Effector CD4-positive, alpha-beta T cell (primary cell): ENCODE results near the gene NALF2.

Experiments used
- DNase-seq: peaks from one replicate; pipeline ENCODE4 v3.0.0-alpha.2; 2020

The NALF2 gene

DNA sequence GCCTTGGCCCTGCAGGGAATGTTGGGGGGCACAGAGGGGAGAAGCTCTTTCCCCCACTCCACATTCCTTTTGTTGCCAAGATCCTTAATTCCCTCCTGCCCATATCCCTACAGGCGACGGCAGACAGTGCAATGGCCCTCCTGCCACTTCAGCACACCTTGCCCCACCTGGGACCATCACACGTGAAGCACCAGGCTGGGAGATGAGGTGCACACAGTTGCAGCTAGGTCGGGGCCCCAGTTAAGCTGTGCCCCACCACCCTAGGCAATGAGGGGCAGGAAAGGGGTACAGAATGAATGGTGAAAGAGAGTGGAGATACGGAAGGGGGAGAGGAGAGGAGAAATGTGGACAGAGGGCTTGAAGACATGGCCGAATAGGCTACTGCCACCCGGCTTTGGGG, 26.2 kb downstream of the NALF2 start:
- no peak for DNase-seq

DNA sequence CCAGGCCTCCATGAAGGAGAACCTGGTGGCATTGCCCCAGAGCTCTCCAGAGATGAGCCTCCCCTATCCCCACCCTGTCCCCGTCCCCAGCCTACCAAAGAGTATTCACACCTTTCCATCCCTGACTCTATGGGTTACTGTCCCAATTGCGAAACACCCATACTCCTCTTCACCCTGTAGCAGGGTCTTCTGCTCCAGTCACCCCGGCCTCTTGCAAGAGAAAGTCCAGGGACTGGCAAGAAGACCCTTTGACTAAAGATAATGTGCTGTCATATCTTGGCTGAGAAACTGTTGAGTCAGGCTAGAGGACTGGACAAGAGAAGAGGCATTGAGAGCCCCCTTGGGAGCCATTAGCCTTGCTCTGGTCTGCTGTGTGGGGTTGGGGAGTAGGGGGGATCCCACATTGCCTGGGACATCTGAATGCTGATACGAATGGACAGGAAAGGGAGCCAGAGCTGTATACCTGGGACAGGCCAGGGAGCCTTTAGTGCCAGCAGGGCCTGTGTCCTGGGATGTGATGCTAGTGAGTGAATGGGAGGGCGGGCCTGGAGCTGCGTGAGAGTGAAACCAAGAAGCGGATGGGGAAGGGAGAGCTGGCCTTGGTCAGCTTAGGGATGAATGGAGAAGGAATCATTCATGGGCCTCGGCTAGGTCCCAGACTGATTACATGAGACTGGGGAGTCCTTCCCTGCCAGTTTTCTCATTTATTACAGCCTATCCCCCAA, 27.1 kb downstream of the NALF2 start:
- DNase-seq: no peak

DNA sequence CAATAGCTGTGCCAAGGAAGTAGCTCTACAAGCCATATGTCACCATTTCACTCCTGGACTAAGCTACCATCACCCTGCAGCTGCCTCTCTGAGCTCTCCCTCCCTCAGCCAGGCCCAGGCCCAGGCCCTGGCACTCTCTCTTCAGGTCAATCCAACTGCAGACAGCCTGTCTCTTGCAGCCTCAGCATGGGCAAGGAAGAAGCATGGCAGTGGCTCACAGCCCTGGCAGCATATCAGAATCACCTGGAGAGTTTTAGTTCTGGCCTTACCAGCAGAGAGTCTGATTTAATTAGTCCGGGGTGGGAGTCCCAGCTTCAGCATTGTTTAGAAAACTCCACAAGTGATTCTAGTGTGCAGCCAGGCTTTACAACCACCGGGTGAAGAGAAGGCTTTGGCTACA, 31.5 kb downstream of the NALF2 start:
- DNase-seq: no peak

DNA sequence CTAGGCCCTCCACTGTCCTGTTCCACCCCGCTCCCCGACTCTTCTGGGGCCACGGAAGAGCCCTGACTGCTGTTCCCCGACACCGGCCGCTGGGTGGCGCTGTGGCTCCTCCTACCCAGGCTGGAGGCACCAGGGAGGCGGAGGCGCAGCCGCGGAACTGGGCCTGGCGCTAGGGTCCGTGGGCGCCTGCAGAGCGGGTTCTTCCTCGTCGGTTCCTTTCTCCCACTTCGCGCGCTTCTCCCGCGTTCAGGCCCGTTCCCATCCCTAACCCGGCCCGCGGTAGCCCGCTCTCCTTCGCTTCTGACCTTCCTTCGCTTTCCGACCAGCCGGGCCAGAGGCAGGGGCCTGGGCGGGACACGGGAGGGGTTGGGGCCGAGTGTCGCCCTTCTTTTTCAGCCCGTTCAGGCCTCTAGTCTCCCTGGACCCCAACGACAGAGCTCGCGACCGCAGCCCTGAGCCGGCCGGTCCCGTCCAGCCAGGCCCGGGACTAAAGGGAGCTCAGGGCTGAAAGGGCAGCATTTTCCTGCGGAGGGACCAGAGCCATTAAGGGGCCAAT, 34.3 kb downstream of the NALF2 start:
- peak; percentile 54 for DNase-seq

DNA sequence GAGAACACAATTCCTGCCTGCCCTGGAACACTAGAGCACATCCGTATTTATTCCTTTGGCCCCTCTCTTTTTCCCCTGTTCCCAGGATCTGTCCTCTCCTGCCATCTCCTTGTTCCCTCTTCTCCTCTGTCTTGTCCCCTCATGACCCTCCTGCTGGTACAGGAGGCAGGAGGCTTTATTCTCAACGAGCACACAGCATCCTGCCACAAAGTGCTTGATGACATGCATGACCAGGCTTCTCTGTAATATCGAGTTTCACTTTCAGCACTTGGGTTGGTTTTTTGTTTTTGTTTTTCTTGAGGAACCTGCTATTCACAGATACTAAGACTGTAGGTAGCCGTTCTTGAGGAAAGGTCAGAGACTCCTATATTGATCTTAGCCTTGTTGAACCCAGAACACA, 35.3 kb downstream of the NALF2 start:
- DNase-seq: no peak

DNA sequence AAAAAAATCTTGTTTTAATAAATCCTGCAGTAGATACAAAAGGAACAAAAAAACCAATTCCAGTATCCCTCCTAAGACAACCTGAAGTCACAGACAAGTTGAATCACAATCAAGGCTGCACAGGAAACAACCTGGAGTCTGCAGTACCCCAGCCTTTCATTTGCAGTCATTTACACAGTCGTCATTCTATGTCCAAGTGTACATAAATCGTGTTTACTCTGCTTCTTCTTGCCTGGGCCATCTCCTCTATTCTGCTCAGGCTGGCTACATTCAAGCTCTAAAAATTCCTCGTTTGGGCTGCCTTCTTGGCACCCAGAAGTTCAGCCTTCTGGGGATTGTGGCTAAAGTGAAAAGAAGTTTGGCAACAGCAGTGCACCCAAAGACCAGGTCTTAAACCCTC, 37.8 kb downstream of the NALF2 start:
- no peak for DNase-seq

DNA sequence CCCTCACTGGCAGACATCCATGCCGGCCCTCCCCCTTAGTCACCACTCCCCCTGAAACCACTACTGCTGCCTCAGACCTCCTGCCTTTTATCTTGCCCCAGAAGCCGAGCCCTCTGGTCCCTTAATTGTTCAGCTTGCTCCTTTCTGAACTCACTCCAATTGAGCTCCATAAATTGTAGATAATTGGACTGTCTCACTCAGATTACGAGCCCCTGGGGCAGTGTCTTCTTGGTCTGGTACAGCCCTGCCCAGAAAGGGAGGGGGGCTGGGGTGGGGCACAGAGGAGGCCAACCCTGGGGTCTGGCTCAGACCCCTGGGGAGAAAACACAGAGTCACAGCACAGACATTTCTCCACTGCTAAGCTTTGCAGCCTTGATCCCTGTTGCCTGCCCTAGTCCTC, 39.4 kb downstream of the NALF2 start:
- DNase-seq: no peak

DNA sequence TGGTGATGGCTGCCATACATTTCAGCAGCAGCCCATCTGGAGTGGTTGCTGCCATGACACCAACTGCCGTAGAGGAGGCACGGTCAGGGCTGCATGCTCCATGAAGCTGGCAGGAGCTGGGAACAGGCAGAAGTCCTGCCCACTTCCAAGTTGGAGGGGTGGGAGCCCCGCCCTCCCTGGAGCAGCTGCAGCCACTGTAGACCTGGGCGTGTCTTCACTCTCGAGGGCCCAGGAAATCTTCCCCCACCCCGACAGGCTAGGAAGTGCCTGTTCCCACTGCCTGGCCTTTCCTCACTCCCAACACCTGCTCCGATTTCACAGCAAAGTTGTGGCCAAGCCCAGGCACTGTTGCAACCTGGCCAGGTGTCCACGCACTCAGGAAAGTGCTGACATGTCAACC, 42.3 kb downstream of the NALF2 start:
- DNase-seq: no peak

DNA sequence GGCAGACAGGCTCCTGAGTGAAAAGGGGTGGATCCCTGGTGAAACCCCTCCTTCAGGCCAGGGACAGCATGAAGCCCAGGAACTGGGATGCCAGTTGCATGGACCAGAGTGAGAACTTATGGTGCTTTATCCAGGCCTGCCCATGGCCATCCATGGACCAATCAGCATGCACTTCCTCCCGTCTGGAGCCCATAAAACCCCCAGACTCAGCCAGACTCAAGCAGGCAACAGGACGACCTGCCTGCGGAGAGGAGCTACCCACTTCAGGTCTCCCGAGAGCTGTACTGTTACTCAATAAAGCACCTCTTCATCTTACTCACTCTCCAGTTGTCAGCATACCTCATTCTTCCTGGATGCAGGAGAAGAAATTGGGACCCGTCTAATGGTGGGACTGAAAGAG, 42.9 kb downstream of the NALF2 start:
- no peak for DNase-seq

DNA sequence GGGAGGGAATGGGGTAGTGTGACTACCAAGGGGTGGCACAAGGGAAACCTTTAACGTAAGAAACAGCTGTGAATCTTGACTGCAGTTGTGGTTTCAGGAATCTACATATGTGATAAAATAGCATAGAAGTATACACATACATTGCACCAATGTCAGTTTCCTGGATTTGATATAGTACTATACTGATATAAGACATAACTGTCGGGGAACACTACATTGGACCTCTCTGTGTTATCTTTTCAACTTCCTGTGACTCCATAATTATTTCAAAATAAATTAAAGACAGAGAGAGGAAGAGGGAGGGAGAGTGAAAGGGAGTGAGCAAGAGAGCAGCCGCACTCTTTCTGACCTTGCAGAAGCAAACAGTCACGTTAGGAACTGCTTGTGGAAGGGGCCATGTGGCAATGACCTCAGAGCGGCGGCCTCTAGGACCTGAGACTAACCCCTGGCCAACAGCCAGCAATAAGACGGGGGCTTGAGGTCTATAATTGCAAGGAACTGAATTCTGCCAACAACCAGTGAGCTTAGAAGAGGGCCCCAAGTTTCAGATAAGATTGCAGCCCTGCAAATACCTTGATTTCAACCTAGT, 47.4 kb downstream of the NALF2 start:
- DNase-seq: no peak

DNA sequence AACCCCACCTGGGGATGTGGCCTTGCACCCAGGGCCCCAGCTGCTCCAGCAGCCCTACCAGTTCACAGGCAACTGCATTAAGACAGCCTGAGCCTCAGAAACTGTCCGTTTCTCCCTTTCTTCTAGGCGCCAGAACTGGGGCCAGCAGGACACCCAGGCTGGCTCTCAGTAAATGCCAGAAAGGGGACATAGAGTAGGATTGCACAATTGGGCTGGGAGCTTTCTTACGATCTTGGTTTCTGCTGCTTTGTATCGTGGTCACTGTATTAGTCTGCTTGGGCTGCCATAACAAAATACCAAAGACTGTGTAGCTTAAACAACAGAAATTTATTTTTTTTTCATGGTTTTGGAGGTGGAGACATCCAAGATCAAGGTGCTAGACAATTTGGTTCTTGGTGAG, 48.4 kb downstream of the NALF2 start:
- DNase-seq: no peak
